Epithelial cell of esophagus (primary cell): ENCODE data around the gene TET3.

ENCODE experiments used
- DNase-seq: peaks from one replicate; pipeline ENCODE4 v3.0.0; 2010; ENCODE audit warnings: low read depth
- H3K4me3 ChIP-seq: 2 replicates; pipeline ENCODE4 v1.5.1; 2011; ENCODE audit warnings: mild to moderate bottlenecking, low read length, control low read depth
- TF ChIP-seq, protein P1 (sequence below): IDR thresholded peaks from 2 replicates; pipeline ENCODE4 v1.5.1; 2011; ENCODE audit warnings: low read depth, mild to moderate bottlenecking, low read length, control low read depth, inconsistent platforms; ENCODE audit not compliant: insufficient read depth; ENCODE audit errors: missing control alignments

Gene TET3

DNA sequence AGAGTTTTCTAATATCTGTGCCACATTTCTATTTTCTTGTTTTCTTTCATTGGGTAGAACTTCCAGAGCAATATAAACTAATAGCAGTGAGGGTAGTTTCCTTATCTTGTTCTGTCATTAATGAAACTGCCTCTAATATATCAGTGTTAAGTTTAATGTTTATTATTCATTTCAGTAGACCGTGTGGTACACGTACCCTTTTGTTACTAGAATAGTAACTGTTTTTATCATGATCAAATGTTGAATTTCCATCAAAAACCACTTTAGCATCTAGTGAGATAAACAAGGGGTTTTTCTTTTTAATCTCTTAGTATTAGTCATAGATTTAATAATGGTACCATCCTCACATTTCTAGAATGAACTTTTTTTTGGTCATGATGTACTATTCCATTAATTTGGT, 42.0 kb upstream of the TET3 start:
- no peak overlapping the region for H3K4me3 ChIP-seq
- TF ChIP-seq, protein P1, sequence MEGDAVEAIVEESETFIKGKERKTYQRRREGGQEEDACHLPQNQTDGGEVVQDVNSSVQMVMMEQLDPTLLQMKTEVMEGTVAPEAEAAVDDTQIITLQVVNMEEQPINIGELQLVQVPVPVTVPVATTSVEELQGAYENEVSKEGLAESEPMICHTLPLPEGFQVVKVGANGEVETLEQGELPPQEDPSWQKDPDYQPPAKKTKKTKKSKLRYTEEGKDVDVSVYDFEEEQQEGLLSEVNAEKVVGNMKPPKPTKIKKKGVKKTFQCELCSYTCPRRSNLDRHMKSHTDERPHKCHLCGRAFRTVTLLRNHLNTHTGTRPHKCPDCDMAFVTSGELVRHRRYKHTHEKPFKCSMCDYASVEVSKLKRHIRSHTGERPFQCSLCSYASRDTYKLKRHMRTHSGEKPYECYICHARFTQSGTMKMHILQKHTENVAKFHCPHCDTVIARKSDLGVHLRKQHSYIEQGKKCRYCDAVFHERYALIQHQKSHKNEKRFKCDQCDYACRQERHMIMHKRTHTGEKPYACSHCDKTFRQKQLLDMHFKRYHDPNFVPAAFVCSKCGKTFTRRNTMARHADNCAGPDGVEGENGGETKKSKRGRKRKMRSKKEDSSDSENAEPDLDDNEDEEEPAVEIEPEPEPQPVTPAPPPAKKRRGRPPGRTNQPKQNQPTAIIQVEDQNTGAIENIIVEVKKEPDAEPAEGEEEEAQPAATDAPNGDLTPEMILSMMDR, result no peak
- no peak for DNase-seq

- TF ChIP-seq, protein P1, result no peak
- no peak for DNase-seq
- no peak overlapping the region for H3K4me3 ChIP-seq
These were observed 40.0 kb upstream of the TET3 start for GRCh38 chr2:73944714-73945113.

- DNase-seq, result no peak
- TF ChIP-seq, protein P1, result no peak
- no peak overlapping the region for H3K4me3 ChIP-seq
These were observed 38.5 kb upstream of the TET3 start for GRCh38 chr2:73946215-73946614.

GRCh38 chr2:73946666-73947065, 38.0 kb upstream of the TET3 start:
- DNase-seq, result no peak
- H3K4me3 ChIP-seq, result no peak overlapping the region
- TF ChIP-seq, protein P1, result no peak

GRCh38 chr2:73947412-73948018, 37.2 kb upstream of the TET3 start:
- TF ChIP-seq, protein P1, result no peak
- H3K4me3 ChIP-seq, result no peak overlapping the region
- no peak for DNase-seq

- DNase-seq, result no peak
- H3K4me3 ChIP-seq, result no peak overlapping the region
- TF ChIP-seq, protein P1, result no peak
These were observed 34.9 kb upstream of the TET3 start for GRCh38 chr2:73949802-73950201.
